MCF 10A (cell line): ENCODE results near the gene TOMM7. TPM values are rescaled to one million over a fixed set of nuclear protein-coding genes. Genes with fewer than 3 reads are reported as not detected.

Source experiments
- BruUV-seq: library from RNA; stranded (reverse); fragments of 400-500 nt; replicated peaks from 2 replicates; lab custom pipeline; 2021; lab: Mats Ljungman, UMichigan
- CTCF ChIA-PET: fragments of 300-600 bp; sonication (Branson Sonifier 250); formaldehyde crosslinking; extraction: SDS; loops from one replicate; lab custom pipeline; 2021; ENCODE audit warnings: antibody characterized with exemption, inconsistent platforms; lab: Yijun Ruan, JAX
- POLR2A ChIA-PET: fragments of 300-600, 350-650 bp; sonication (Branson Sonifier 250); formaldehyde crosslinking; extraction: SDS; loops from one replicate; lab custom pipeline; 2020; ENCODE audit warnings: antibody characterized with exemption, inconsistent platforms; lab: Yijun Ruan, JAX
- DNase-seq: peaks from one replicate; pipeline ENCODE4 v3.0.0-alpha.2; 2018; ENCODE audit not compliant: unreplicated experiment
- H3K27ac Mint-ChIP-seq: one replicate; pipeline ENCODE4 v1.8.0; 2022; ENCODE audit warnings: mild to moderate bottlenecking, low read depth, mixed read lengths; ENCODE audit not compliant: unreplicated experiment
- H3K27me3 Mint-ChIP-seq: one replicate; pipeline ENCODE4 v1.8.0; 2022; ENCODE audit warnings: mixed read lengths; ENCODE audit not compliant: insufficient read depth, unreplicated experiment
- H3K36me3 Mint-ChIP-seq: one replicate; pipeline ENCODE4 v1.8.0; 2022; ENCODE audit warnings: mild to moderate bottlenecking, moderate library complexity, mixed read lengths; ENCODE audit not compliant: insufficient read depth, unreplicated experiment
- H3K4me1 Mint-ChIP-seq: one replicate; pipeline ENCODE4 v1.8.0; 2022; ENCODE audit warnings: mixed read lengths; ENCODE audit not compliant: insufficient read depth, unreplicated experiment
- H3K4me3 Mint-ChIP-seq: one replicate; pipeline ENCODE4 v1.8.0; 2022; ENCODE audit warnings: mild to moderate bottlenecking, moderate library complexity, mixed read lengths; ENCODE audit not compliant: unreplicated experiment
- H3K9me3 Mint-ChIP-seq: one replicate; pipeline ENCODE4 v1.8.0; 2022; ENCODE audit warnings: mixed read lengths; ENCODE audit not compliant: unreplicated experiment
- CTCF ChIP-seq: fragments of 200-600 bp; IDR thresholded peaks from one replicate; pipeline ENCODE4 v1.8.0; 2022; ENCODE audit warnings: antibody characterized with exemption, mild to moderate bottlenecking; ENCODE audit not compliant: unreplicated experiment
- intact Hi-C: fragments of 100-400 bp; cut with micrococcal nuclease; formaldehyde crosslinking; loops from 2 replicates; pipeline ENCODE4 v1.14.1; 2022
- total RNA-seq: library from RNA; stranded (reverse); gene quantifications from 2 replicates; pipeline ENCODE4 v1.2.3, GENCODE V29; 2022

The TOMM7 gene
- total RNA-seq, 1 experiment from 2014 or later, result 376 TPM

- no peak for TF ChIP-seq CTCF
- Mint-ChIP-seq H3K4me3 (no peak overlapping the region), H3K4me1 (peaks cover 4% of the 10 kb centered on the region), H3K36me3 (peaks cover 37% of the 10 kb centered on the region), H3K9me3 (no peaks in the 10 kb centered on the region), H3K27ac (no peak overlapping the region), H3K27me3 (no peaks in the 10 kb centered on the region)
- no peak for DNase-seq
- intact Hi-C loops, result no loop called here
- CTCF ChIA-PET, result interaction anchor here (0.6 kb wide), 2 partner anchors 189 to 191 kb away, joined by 3 read pairs; no protein-coding TSS in a partner anchor
- POLR2A ChIA-PET, result interaction anchor here (0.5 to 0.7 kb wide), 2 partner anchors 10 to 208 kb away, joined by 3 read pairs; no protein-coding TSS in a partner anchor
- BruUV-seq, result no TSS peak
Observed at GRCh38 chr7:22864855-22865601, 42.4 kb upstream of the TOMM7 start.

- H3K9me3 Mint-ChIP-seq, result no peaks in the 10 kb centered on the region
- no peak for TF ChIP-seq CTCF
- POLR2A ChIA-PET, result no interaction called here
- peak overlapping the region; percentile 9 for H3K27ac Mint-ChIP-seq
- no peaks in the 10 kb centered on the region for H3K27me3 Mint-ChIP-seq
- intact Hi-C loops, result no loop called here
- peaks cover 43% of the 10 kb centered on the region for H3K36me3 Mint-ChIP-seq
- H3K4me3 Mint-ChIP-seq, result no peak overlapping the region
- CTCF ChIA-PET, result no interaction called here
- no peak for DNase-seq
- H3K4me1 Mint-ChIP-seq, result peaks cover 11% of the 10 kb centered on the region
- no TSS peak for BruUV-seq
Observed at GRCh38 chr7:22864301-22864700, 41.7 kb upstream of the TOMM7 start.

GRCh38 chr7:22863156-22863899, 40.7 kb upstream of the TOMM7 start:
- BruUV-seq, result no TSS peak
- POLR2A ChIA-PET, result interaction anchor here (1.0 kb wide), 1 partner anchor 149 kb away, joined by 5 read pairs; no protein-coding TSS in a partner anchor
- CTCF ChIA-PET, result interaction anchor here (1.4 kb wide), 1 partner anchor 192 kb away, joined by 5 read pairs; no protein-coding TSS in a partner anchor
- no peaks in the 10 kb centered on the region for H3K9me3 Mint-ChIP-seq
- H3K36me3 Mint-ChIP-seq, result peaks cover 52% of the 10 kb centered on the region
- TF ChIP-seq CTCF, result no peak
- no peak for DNase-seq
- no peak overlapping the region for H3K4me3 Mint-ChIP-seq
- H3K27ac Mint-ChIP-seq, result no peak overlapping the region
- intact Hi-C loops, result no loop called here
- no peaks in the 10 kb centered on the region for H3K27me3 Mint-ChIP-seq
- H3K4me1 Mint-ChIP-seq, result peaks cover 21% of the 10 kb centered on the region

GRCh38 chr7:22861576-22861975, 38.9 kb upstream of the TOMM7 start:
- no peak for DNase-seq
- no peak for TF ChIP-seq CTCF
- Mint-ChIP-seq H3K4me1 (peaks cover 23% of the 10 kb centered on the region), H3K27ac (no peak overlapping the region), H3K4me3 (no peak overlapping the region), H3K36me3 (peaks cover 69% of the 10 kb centered on the region), H3K9me3 (no peaks in the 10 kb centered on the region), H3K27me3 (no peaks in the 10 kb centered on the region)
- intact Hi-C loops, result no loop called here
- CTCF ChIA-PET, result no interaction called here
- no TSS peak for BruUV-seq
- POLR2A ChIA-PET, result interaction anchor here (1.0 kb wide), 1 partner anchor 135 kb away, joined by 3 read pairs; no protein-coding TSS in a partner anchor
